GM20000 (cell line): Measurements from ENCODE around the gene POLR3K.

ENCODE experiments used
- DNase-seq: peaks from one replicate; pipeline ENCODE4 v3.0.0; 2012; ENCODE audit warnings: low spot score
- CTCF ChIP-seq: IDR thresholded peaks from 2 replicates; pipeline ENCODE4 v1.5.1; 2012; ENCODE audit warnings: mild to moderate bottlenecking, control low read depth; ENCODE audit errors: extremely low read depth, missing control alignments

POLR3K gene

GRCh38 chr16:84718-85406 lies 31.5 kb upstream of the POLR3K start:
- DNase-seq: peak; percentile 80
- no peak for TF ChIP-seq CTCF

- no peak for DNase-seq
- no peak for TF ChIP-seq CTCF
These were observed 30.6 kb upstream of the POLR3K start for GRCh38 chr16:83781-84615.

- DNase-seq: no peak
- no peak for TF ChIP-seq CTCF
These were observed 29.7 kb upstream of the POLR3K start for GRCh38 chr16:83060-83603.

- DNase-seq: no peak
- TF ChIP-seq CTCF: no peak
These were observed 26.0 kb upstream of the POLR3K start for GRCh38 chr16:79151-80054.

- peak; percentile 73 for DNase-seq
- no peak for TF ChIP-seq CTCF
These were observed 25.2 kb upstream of the POLR3K start for GRCh38 chr16:78444-79150.

GRCh38 chr16:77807-78443 lies 24.5 kb upstream of the POLR3K start, which contains the start of gene MPG:
MPG (plus strand) TSS chr16:78225; CDS start chr16:78310, 85 bp downstream.
- peak; percentile 100 for DNase-seq
- TF ChIP-seq CTCF: no peak
